ENCODE measurements around the gene USP47.

USP47 gene

GRCh38 chr11:11971906-11972547 lies 130.3 kb downstream of the USP47 start:
- Histone ChIP-seq H3K4me1 (ENCODE audit: control insufficient read depth, low read length) (no peaks in the 10 kb centered on the region), H3K36me3 (ENCODE audit: control insufficient read depth, low read length) (no peaks in the 10 kb centered on the region), H3K79me2 (ENCODE audit: control insufficient read depth, low read length) (no peaks in the 10 kb centered on the region), H3K27me3 (ENCODE audit: control insufficient read depth, low read length) (no peaks in the 10 kb centered on the region), H4K20me1 (ENCODE audit: control insufficient read depth, insufficient read depth, low read depth, low read length) (no peaks in the 10 kb centered on the region), H3K27ac (ENCODE audit: low read depth, low read length) (no peak overlapping the region), H3K4me2 (ENCODE audit: low read length) (no peak overlapping the region), H3K4me3 (ENCODE audit: low read length) (no peak overlapping the region), H3F3A (ENCODE audit: control insufficient read depth, insufficient read depth) (no peaks in the 10 kb centered on the region), H3K9me3 (ENCODE audit: control insufficient read depth, insufficient read depth, low read length) (no peaks in the 10 kb centered on the region), H3K9me2 (replicated peaks; ENCODE audit: control insufficient read depth, low read length) (no peaks in the 10 kb centered on the region)
- TF ChIP-seq CTCF (IDR thresholded peaks at IDR 0.05; ENCODE audit: low read depth, low read length, poor library complexity, severe bottlenecking) (no peak), EZH2phosphoT487 (IDR thresholded peaks at IDR 0.05; ENCODE audit: borderline replicate concordance, low read length) (no peak)

GRCh38 chr11:11972730-11973341 lies 131.1 kb downstream of the USP47 start:
- Histone ChIP-seq H3K27ac (ENCODE audit: low read depth, low read length) (no peak overlapping the region), H3K27me3 (ENCODE audit: control insufficient read depth, low read length) (no peaks in the 10 kb centered on the region), H3K9me3 (ENCODE audit: control insufficient read depth, insufficient read depth, low read length) (no peaks in the 10 kb centered on the region), H3K9me2 (replicated peaks; ENCODE audit: control insufficient read depth, low read length) (no peaks in the 10 kb centered on the region), H3K4me1 (ENCODE audit: control insufficient read depth, low read length) (peaks cover under 1% of the 10 kb centered on the region), H3K36me3 (ENCODE audit: control insufficient read depth, low read length) (no peaks in the 10 kb centered on the region), H3K4me3 (ENCODE audit: low read length) (no peak overlapping the region), H4K20me1 (ENCODE audit: control insufficient read depth, insufficient read depth, low read depth, low read length) (no peaks in the 10 kb centered on the region), H3K79me2 (ENCODE audit: control insufficient read depth, low read length) (no peaks in the 10 kb centered on the region), H3F3A (ENCODE audit: control insufficient read depth, insufficient read depth) (no peaks in the 10 kb centered on the region), H3K4me2 (ENCODE audit: low read length) (no peak overlapping the region)
- TF ChIP-seq EZH2phosphoT487 (IDR thresholded peaks at IDR 0.05; ENCODE audit: borderline replicate concordance, low read length) (no peak), CTCF (IDR thresholded peaks at IDR 0.05; ENCODE audit: low read depth, low read length, poor library complexity, severe bottlenecking) (no peak)

- TF ChIP-seq CTCF (IDR thresholded peaks at IDR 0.05; ENCODE audit: low read depth, low read length, poor library complexity, severe bottlenecking) (no peak), EZH2phosphoT487 (IDR thresholded peaks at IDR 0.05; ENCODE audit: borderline replicate concordance, low read length) (no peak)
- Histone ChIP-seq H3K79me2 (ENCODE audit: control insufficient read depth, low read length) (no peaks in the 10 kb centered on the region), H4K20me1 (ENCODE audit: control insufficient read depth, insufficient read depth, low read depth, low read length) (no peaks in the 10 kb centered on the region), H3K4me1 (ENCODE audit: control insufficient read depth, low read length) (peaks cover 5% of the 10 kb centered on the region), H3K27ac (ENCODE audit: low read depth, low read length) (no peak overlapping the region), H3K9me2 (replicated peaks; ENCODE audit: control insufficient read depth, low read length) (no peaks in the 10 kb centered on the region), H3K27me3 (ENCODE audit: control insufficient read depth, low read length) (no peaks in the 10 kb centered on the region), H3K4me2 (ENCODE audit: low read length) (no peak overlapping the region), H3K36me3 (ENCODE audit: control insufficient read depth, low read length) (no peaks in the 10 kb centered on the region), H3F3A (ENCODE audit: control insufficient read depth, insufficient read depth) (no peaks in the 10 kb centered on the region), H3K4me3 (ENCODE audit: low read length) (no peak overlapping the region), H3K9me3 (ENCODE audit: control insufficient read depth, insufficient read depth, low read length) (no peaks in the 10 kb centered on the region)
These were observed 131.6 kb downstream of the USP47 start for GRCh38 chr11:11973361-11973800.

Data from DOHH2 (cell line).